Chondrocyte (in vitro differentiated cells): ENCODE data around the gene NDUFAF2. TPM values are rescaled to one million over a fixed set of nuclear protein-coding genes. Genes with fewer than 3 reads are reported as not detected.
A peak's percentile ranks its signal among the peaks of the same experiment; 100 is the strongest.

Experiments used
- DNase-seq: peaks from one replicate; pipeline ENCODE4 v3.0.0; 2021; ENCODE audit warnings: mixed read lengths, low spot score
- H3K27ac Mint-ChIP-seq: one replicate; pipeline ENCODE4 v1.8.0; 2021; ENCODE audit warnings: mild to moderate bottlenecking, moderate library complexity, mixed read lengths; ENCODE audit not compliant: unreplicated experiment
- H3K27me3 Mint-ChIP-seq: 2 replicates; pipeline ENCODE4 v1.8.0; 2021; ENCODE audit warnings: low read depth, mixed read lengths
- H3K36me3 Mint-ChIP-seq: 2 replicates; pipeline ENCODE4 v1.8.0; 2021; ENCODE audit warnings: low read depth, mixed read lengths
- H3K4me1 Mint-ChIP-seq: 2 replicates; pipeline ENCODE4 v1.8.0; 2021; ENCODE audit warnings: low read depth, mild to moderate bottlenecking, mixed read lengths
- H3K4me3 Mint-ChIP-seq: one replicate; pipeline ENCODE4 v1.8.0; 2021; ENCODE audit warnings: mild to moderate bottlenecking, moderate library complexity, mixed read lengths; ENCODE audit not compliant: unreplicated experiment
- H3K9me3 Mint-ChIP-seq: 2 replicates; pipeline ENCODE4 v1.8.0; 2021; ENCODE audit warnings: low read depth, mixed read lengths
- total RNA-seq: library from RNA; stranded (reverse); gene quantifications from 3 replicates; pipeline ENCODE4 v1.2.1, GENCODE V29; 2021
- TF ChIP-seq, protein P1 (sequence below): fragments of 200-600 bp; sonication (generic); IDR thresholded peaks from 2 replicates; pipeline ENCODE4 v1.5.0; 2021; ENCODE audit warnings: antibody characterized with exemption, mild to moderate bottlenecking, moderate library complexity

NDUFAF2 gene
- total RNA-seq, 1 donor from 2014 or later, result 32.9 TPM

DNA sequence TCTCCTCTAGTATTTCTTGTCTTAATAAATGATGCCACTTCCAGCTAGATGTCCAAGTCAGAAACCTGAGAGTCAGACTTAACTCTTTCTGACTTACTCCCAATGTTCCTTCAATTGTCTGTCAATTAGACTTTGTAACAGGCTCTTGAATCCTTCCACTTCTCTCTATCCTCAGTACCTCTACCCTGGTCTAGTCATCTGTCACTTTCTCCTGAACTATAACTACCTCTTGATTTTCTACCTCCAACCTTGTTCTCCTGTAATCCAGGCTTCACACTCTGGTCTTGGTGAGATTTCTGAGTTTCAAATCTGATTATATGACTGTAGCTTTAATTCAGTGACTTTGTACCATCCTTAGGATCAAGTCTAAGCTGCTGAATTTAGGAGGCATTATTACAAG, 64.9 kb downstream of the NDUFAF2 start:
- DNase-seq, result no peak

GRCh38 chr5:61010467-61011454, 65.8 kb downstream of the NDUFAF2 start:
- Mint-ChIP-seq H3K4me3 (no peak overlapping the region), H3K4me1 (no peaks in the 10 kb centered on the region), H3K27ac (no peak overlapping the region), H3K27me3 (no peaks in the 10 kb centered on the region), H3K9me3 (peaks cover 2% of the 10 kb centered on the region), H3K36me3 (no peaks in the 10 kb centered on the region)
- no peak for DNase-seq
- TF ChIP-seq, protein P1, sequence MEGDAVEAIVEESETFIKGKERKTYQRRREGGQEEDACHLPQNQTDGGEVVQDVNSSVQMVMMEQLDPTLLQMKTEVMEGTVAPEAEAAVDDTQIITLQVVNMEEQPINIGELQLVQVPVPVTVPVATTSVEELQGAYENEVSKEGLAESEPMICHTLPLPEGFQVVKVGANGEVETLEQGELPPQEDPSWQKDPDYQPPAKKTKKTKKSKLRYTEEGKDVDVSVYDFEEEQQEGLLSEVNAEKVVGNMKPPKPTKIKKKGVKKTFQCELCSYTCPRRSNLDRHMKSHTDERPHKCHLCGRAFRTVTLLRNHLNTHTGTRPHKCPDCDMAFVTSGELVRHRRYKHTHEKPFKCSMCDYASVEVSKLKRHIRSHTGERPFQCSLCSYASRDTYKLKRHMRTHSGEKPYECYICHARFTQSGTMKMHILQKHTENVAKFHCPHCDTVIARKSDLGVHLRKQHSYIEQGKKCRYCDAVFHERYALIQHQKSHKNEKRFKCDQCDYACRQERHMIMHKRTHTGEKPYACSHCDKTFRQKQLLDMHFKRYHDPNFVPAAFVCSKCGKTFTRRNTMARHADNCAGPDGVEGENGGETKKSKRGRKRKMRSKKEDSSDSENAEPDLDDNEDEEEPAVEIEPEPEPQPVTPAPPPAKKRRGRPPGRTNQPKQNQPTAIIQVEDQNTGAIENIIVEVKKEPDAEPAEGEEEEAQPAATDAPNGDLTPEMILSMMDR, result peak; percentile 44

More for the DNA sequence above, 64.9 kb downstream of the NDUFAF2 start:
- Mint-ChIP-seq H3K4me1 (no peaks in the 10 kb centered on the region), H3K27ac (no peak overlapping the region), H3K27me3 (no peaks in the 10 kb centered on the region), H3K36me3 (no peaks in the 10 kb centered on the region), H3K9me3 (peaks cover 2% of the 10 kb centered on the region), H3K4me3 (no peak overlapping the region)
- TF ChIP-seq, protein P1, result no peak

DNA sequence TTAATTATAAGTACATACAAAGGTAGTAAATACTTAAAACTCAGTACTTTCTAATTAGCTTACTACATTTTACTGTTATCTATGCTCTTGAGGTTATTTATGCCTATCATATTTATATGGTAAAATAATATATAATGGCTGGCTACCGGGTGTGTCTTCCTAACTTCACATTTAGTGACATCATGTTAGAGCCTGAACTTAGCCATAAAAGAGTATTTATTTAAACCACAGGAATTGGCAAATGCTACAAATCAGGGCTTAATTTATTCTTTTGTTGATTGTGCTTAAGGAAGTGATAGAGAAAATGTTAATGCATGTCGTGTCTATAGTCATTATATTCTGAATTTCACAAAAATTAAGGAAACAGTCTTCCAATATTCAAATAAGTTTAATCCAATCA, 73.1 kb downstream of the NDUFAF2 start:
- H3K4me1 Mint-ChIP-seq, result peaks cover 27% of the 10 kb centered on the region
- no peak overlapping the region for H3K4me3 Mint-ChIP-seq
- peaks cover 3% of the 10 kb centered on the region for H3K36me3 Mint-ChIP-seq
- H3K27ac Mint-ChIP-seq, result no peak overlapping the region
- H3K27me3 Mint-ChIP-seq, result no peaks in the 10 kb centered on the region
- no peak for DNase-seq
- TF ChIP-seq, protein P1, result no peak
- H3K9me3 Mint-ChIP-seq, result peaks cover 3% of the 10 kb centered on the region

GRCh38 chr5:61019642-61020041, 74.6 kb downstream of the NDUFAF2 start:
- peaks cover 3% of the 10 kb centered on the region for H3K9me3 Mint-ChIP-seq
- H3K4me3 Mint-ChIP-seq, result no peak overlapping the region
- no peak overlapping the region for H3K27ac Mint-ChIP-seq
- H3K36me3 Mint-ChIP-seq, result peaks cover 3% of the 10 kb centered on the region
- DNase-seq, result no peak
- TF ChIP-seq, protein P1, result no peak
- H3K27me3 Mint-ChIP-seq, result no peaks in the 10 kb centered on the region
- H3K4me1 Mint-ChIP-seq, result peaks cover 43% of the 10 kb centered on the region

DNA sequence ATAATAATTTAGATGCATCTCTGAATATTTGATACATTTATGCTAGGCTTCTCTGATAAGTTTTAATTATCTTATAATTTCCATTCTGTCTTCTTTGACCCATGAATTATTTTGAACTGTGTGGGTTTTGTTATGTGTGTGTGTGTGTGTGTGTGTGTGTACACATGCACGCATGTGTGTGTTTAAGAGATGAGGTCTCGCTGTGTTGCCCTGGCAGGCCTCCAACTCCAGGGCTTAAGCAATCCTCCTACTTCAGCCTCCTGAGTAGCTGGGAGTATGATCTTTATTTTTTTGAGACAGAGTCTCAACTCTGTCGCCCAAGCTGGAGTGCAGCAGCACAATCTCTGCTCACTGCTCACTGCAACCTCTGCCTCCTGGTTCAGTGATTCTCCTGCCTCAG, 75.4 kb downstream of the NDUFAF2 start:
- H3K4me3 Mint-ChIP-seq, result no peak overlapping the region
- H3K36me3 Mint-ChIP-seq, result peaks cover 3% of the 10 kb centered on the region
- peaks cover 46% of the 10 kb centered on the region for H3K4me1 Mint-ChIP-seq
- no peak for DNase-seq
- H3K27me3 Mint-ChIP-seq, result no peaks in the 10 kb centered on the region
- TF ChIP-seq, protein P1, result no peak
- H3K27ac Mint-ChIP-seq, result no peak overlapping the region
- H3K9me3 Mint-ChIP-seq, result peaks cover 3% of the 10 kb centered on the region
